ENCODE results near the gene COLQ. TPM values are rescaled to one million over a fixed set of nuclear protein-coding genes. Genes with fewer than 3 reads are reported as not detected.
A peak's percentile ranks its signal among the peaks of the same experiment; 100 is the strongest.
"Not testable (repeated sequence)": the region's sequence is repeated elsewhere in the genome, so short reads cannot be mapped to it uniquely, and the experiment has no call there.

The COLQ gene
- total RNA-seq, 1 donor from 2014 or later = 0.74 TPM

- peak; percentile 49 for DNase-seq (ENCODE audit: low spot score)
Observed at GRCh38 chr3:15493436-15493835, 28.1 kb downstream of the COLQ start.

- DNase-seq (ENCODE audit: low spot score) = peak; percentile 30
Observed at GRCh38 chr3:15492847-15493360, 28.6 kb downstream of the COLQ start.

- DNase-seq (ENCODE audit: low spot score) = peak; percentile 81
Observed at GRCh38 chr3:15491143-15491542, 30.4 kb downstream of the COLQ start.

- peak; percentile 1 for DNase-seq (ENCODE audit: low spot score)
Observed at GRCh38 chr3:15490158-15490557, 31.3 kb downstream of the COLQ start.

GRCh38 chr3:15488002-15488401 lies 33.5 kb downstream of the COLQ start:
- no peak for DNase-seq (ENCODE audit: low spot score)

GRCh38 chr3:15486979-15487378 lies 34.5 kb downstream of the COLQ start:
- no peak for DNase-seq (ENCODE audit: low spot score)

GRCh38 chr3:15486020-15486419 lies 35.5 kb downstream of the COLQ start:
- no peak for DNase-seq (ENCODE audit: low spot score)

- DNase-seq (ENCODE audit: low spot score) = not testable (repeated sequence)
Observed at GRCh38 chr3:15484551-15484950, 37.0 kb downstream of the COLQ start.

- DNase-seq (ENCODE audit: low spot score) = no peak
Observed at GRCh38 chr3:15479400-15480224, 41.9 kb downstream of the COLQ start.

GRCh38 chr3:15478640-15478979 lies 42.9 kb downstream of the COLQ start:
- DNase-seq (ENCODE audit: low spot score) = no peak

- no peak for DNase-seq (ENCODE audit: low spot score)
Observed at GRCh38 chr3:15477951-15478639, 43.4 kb downstream of the COLQ start.

GRCh38 chr3:15476378-15476777 lies 45.1 kb downstream of the COLQ start:
- no peak for DNase-seq (ENCODE audit: low spot score)

GRCh38 chr3:15475161-15475560 lies 46.3 kb downstream of the COLQ start:
- DNase-seq (ENCODE audit: low spot score) = no peak

GRCh38 chr3:15471861-15472260 lies 49.6 kb downstream of the COLQ start:
- DNase-seq (ENCODE audit: low spot score) = no peak

GRCh38 chr3:15470849-15471248 lies 50.7 kb downstream of the COLQ start:
- DNase-seq (ENCODE audit: low spot score) = no peak

- DNase-seq (ENCODE audit: low spot score) = no peak
Observed at GRCh38 chr3:15470261-15470660, 51.2 kb downstream of the COLQ start.

GRCh38 chr3:15467227-15468181 lies 54.0 kb downstream of the COLQ start:
- DNase-seq (ENCODE audit: low spot score) = no peak

GRCh38 chr3:15465876-15466585 lies 55.5 kb downstream of the COLQ start:
- no peak for DNase-seq (ENCODE audit: low spot score)

GRCh38 chr3:15462451-15462850 lies 59.1 kb downstream of the COLQ start:
- DNase-seq (ENCODE audit: low spot score) = no peak

- DNase-seq (ENCODE audit: low spot score) = no peak
Observed at GRCh38 chr3:15460891-15461531, 60.5 kb downstream of the COLQ start.
